ENCODE measurements around the gene CORO7. TPM values are rescaled to one million over a fixed set of nuclear protein-coding genes. Genes with fewer than 3 reads are reported as not detected.

CORO7 gene
- total RNA-seq, 1 donor: 17.7 TPM

DNA sequence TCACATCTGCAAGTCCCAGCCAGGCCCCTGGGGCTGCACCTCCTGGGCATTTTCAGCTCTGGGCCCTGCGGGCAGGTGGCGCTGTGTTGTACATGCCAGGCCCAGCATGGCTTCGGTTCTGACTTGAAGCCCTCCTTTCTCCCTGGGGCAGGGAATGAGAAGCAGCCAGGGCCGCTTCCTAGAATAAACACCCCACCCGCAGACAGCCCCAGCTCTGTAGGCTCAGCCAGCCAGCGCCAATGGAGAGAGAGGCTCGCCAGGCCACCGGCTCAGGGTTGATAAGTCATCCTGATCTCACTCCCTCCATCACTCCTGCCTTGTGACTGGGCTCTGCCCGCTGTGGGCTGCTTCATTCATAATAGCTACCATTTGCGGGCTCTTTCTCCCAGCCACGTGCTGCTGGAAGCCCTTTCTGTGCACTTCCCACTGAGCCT lies 106.5 kb downstream of the CORO7 start:
- H2AFZ ChIP-seq (ENCODE audit: low read length): peak overlapping the region; percentile 77

DNA sequence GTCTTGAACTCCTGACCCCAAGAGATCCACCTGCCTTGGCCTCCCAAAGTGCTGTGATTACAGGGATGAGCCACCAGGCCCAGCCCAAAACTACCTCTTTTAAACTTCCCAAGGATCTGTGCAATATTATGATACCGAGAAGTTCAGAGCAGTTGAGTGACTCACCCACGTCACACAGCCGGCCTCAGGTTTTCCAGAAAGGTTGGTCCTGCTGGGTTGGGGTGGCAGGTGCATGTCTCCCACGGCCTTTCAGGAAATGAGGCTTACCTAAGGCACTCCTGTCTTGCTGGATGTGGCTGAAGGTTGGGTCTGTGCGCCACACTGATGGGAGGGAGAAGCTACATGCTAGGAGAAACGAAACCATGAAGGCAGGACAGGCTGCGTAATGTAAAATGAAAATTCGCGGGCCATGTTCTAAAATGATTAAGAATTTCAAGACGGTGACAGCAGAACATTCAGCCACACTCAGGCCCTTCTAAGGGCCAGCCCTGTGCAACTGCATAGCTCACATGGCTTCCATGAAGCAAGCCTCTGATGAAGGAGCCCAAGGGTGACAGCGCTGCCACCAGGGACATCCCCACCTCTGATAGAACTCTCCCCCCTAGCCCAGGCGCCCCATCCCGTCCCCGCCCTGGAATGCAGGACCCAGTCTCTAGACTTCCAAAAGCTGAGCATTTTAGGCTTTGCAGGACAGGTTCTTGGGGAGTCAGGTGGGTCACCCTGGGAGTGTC lies 107.1 kb downstream of the CORO7 start:
- Histone ChIP-seq H3K79me2 (ENCODE audit: insufficient read depth, low read length) (peaks cover 8% of the 10 kb centered on the region), H3K4me2 (ENCODE audit: insufficient read depth, low read length) (no peak overlapping the region), H3K4me3 (ENCODE audit: insufficient read depth, low read length) (no peak overlapping the region), H3K4me1 (ENCODE audit: insufficient read depth, low read length) (peaks cover 11% of the 10 kb centered on the region), H4K20me1 (ENCODE audit: insufficient read depth, low read length) (no peaks in the 10 kb centered on the region), H3K36me3 (ENCODE audit: insufficient read depth, low read length) (no peaks in the 10 kb centered on the region), H3K27ac (ENCODE audit: low read depth, low read length) (peak overlapping the region; percentile 54), H3K27me3 (ENCODE audit: insufficient read depth, low read length) (no peaks in the 10 kb centered on the region), H2AFZ (ENCODE audit: low read length) (no peak overlapping the region), H3K9me3 (ENCODE audit: low read depth, low read length) (no peaks in the 10 kb centered on the region)
- DNase-seq (ENCODE audit: insufficient read length, low spot score, missing footprints): peak; percentile 76
- TF ChIP-seq CTCF (IDR thresholded peaks at IDR 0.05; ENCODE audit: extremely low read depth, low read depth, low read length): no peak

More for the DNA sequence above, 106.5 kb downstream of the CORO7 start:
- Histone ChIP-seq H3K4me1 (ENCODE audit: insufficient read depth, low read length) (peaks cover 11% of the 10 kb centered on the region), H3K4me3 (ENCODE audit: insufficient read depth, low read length) (no peak overlapping the region), H3K27ac (ENCODE audit: low read depth, low read length) (peak overlapping the region; percentile 54), H3K79me2 (ENCODE audit: insufficient read depth, low read length) (peaks cover 8% of the 10 kb centered on the region), H4K20me1 (ENCODE audit: insufficient read depth, low read length) (no peaks in the 10 kb centered on the region), H3K27me3 (ENCODE audit: insufficient read depth, low read length) (no peaks in the 10 kb centered on the region), H3K36me3 (ENCODE audit: insufficient read depth, low read length) (no peaks in the 10 kb centered on the region), H3K9me3 (ENCODE audit: low read depth, low read length) (no peaks in the 10 kb centered on the region), H3K4me2 (ENCODE audit: insufficient read depth, low read length) (no peak overlapping the region)
- peak; percentile 98 for DNase-seq (ENCODE audit: insufficient read length, low spot score, missing footprints)
- TF ChIP-seq CTCF (IDR thresholded peaks at IDR 0.05; ENCODE audit: extremely low read depth, low read depth, low read length): peak; percentile 67

DNA sequence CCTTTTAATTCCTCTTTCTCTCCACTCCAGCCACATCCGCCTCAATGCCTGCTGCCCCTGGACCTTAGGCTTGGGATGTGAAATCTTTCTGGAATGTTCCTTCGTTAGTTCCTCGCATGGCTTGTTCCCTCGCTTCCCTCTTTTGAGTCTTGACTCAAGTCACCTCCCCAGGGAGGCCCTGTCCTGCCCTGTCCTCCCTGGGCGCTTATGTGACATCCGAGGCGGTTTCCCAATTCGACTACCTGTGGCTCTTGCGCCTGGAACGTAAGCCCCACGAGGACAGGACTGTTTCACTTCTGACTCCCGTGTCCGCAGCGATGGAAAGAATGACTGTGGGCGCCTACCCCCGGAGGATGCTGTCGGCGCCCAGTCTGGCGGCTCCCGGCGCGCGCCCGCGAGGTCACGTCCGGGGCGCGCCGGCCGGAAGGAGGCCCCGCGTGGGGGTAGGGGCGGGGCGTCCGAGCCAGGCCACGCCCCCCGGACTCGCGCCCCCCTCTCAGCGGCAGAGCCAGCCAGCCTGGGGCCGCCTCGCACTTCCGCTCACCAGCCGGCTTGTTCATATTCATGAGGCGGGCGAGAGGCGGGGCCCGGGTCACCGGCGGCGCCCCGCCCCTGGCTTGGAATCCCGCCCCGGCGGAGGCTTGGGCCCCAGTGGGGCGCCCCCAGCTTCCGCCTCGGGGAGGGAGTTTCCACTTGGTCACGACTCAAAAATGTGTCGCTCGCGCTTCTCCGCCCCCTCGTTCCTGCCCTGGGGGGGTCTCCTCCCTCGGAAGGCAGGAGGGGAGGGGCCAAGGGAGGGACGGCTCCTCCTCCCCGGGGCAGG lies 109.0 kb downstream of the CORO7 start:
- Histone ChIP-seq H4K20me1 (ENCODE audit: insufficient read depth, low read length) (no peaks in the 10 kb centered on the region), H3K79me2 (ENCODE audit: insufficient read depth, low read length) (peaks cover 8% of the 10 kb centered on the region), H3K4me3 (ENCODE audit: insufficient read depth, low read length) (peak overlapping the region; percentile 91), H3K27me3 (ENCODE audit: insufficient read depth, low read length) (no peaks in the 10 kb centered on the region), H3K36me3 (ENCODE audit: insufficient read depth, low read length) (no peaks in the 10 kb centered on the region), H3K4me2 (ENCODE audit: insufficient read depth, low read length) (peak overlapping the region; percentile 92), H3K27ac (ENCODE audit: low read depth, low read length) (peak overlapping the region; percentile 91), H3K4me1 (ENCODE audit: insufficient read depth, low read length) (peaks cover 11% of the 10 kb centered on the region), H3K9me3 (ENCODE audit: low read depth, low read length) (no peaks in the 10 kb centered on the region), H2AFZ (ENCODE audit: low read length) (peak overlapping the region; percentile 93)
- TF ChIP-seq CTCF (IDR thresholded peaks at IDR 0.05; ENCODE audit: extremely low read depth, low read depth, low read length): no peak
- peak; percentile 100 for DNase-seq (ENCODE audit: insufficient read length, low spot score, missing footprints)
